Measurements from ENCODE around the gene IMP3. TPM values are rescaled to one million over a fixed set of nuclear protein-coding genes. Genes with fewer than 3 reads are reported as not detected.

IMP3 gene
- total RNA-seq, 2 experiments from 2014 or later = 132 to 134 TPM

DNA sequence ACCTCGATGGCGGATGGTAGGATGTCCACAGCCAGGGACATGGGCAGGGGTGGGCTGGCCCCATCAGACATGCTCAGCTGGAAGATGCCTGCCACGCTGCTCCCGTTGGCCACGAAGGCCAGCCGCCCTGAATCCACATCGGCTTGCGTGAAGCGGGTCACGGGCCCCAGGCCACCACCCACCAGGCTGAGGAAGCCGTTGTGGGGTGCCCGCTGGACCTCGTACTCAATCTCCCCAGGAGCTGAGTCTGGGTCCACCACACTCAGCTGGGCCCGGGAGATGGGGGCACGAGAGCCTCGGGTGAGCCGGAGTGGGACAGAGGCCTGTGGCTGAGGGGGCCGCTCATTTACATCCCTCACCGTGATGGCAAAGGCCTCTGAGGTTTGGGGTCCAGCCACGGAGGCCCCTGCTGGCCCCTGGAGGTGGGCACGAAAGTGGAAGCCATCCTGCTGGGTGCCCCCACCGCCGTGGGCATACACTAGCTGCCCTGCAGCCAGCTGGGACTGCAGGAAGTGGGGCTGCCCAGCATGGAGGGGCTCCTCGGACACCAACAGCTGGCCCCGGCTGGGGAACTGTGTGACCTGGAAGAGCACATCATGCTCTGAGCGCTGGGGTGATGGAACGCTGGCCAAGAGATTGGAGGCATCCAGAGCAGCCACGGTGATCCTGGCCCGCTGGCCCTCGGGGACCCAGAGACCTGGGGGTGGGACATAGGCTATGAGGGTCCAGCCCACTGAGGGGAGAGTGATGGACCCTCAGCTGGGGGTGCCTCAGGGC, 36.9 kb upstream of the IMP3 start:
- no peaks in the 10 kb centered on the region for H3K4me1 Mint-ChIP-seq
- H3K27ac Mint-ChIP-seq = no peak overlapping the region
- no peaks in the 10 kb centered on the region for H3K27me3 Mint-ChIP-seq
- no peak for DNase-seq
- no peaks in the 10 kb centered on the region for H3K9me3 Mint-ChIP-seq
- no peak overlapping the region for H3K4me3 Mint-ChIP-seq
- H3K36me3 Mint-ChIP-seq = no peaks in the 10 kb centered on the region

DNA sequence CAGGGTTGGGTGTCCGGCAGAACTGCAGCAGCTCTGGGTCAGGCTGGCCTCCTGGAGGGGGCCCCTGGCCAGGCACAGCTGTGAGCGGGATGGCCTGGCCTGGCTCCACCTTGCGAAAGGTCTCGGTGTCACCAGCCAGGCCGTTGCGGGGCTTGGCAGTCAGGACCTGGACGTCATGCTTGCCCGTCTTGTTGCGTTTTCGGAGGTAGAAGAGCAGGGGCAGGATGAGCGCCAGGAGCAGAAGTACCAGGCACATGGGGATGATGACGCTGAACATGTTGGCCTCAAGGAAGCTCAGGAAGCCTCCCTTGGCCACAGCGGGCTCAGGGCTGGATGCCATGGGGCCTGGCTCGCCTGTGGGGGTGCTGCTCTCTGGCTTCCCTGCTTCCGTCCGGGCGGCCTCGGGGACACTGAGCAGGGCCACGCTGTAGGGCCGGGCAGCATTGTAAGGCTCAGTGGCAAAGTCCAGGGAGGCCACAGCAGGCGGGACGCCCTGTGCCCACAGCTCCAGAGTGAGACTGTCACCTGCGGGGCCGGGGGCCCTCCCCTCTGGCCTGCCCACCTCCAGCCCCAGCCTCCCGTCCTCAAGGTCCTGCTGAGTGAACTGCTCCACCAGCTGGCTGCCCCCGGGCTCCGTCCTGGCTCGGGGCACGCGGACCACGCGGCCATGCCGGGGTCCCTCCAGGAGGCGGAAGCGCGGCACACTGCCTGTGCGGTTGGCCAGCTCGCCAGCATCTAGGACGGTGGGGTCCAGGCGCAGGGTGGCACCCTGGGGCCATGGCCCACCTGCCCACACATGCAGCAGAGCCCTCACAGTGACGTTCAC, 35.8 kb upstream of the IMP3 start:
- Mint-ChIP-seq H3K27me3 (no peaks in the 10 kb centered on the region), H3K36me3 (no peaks in the 10 kb centered on the region), H3K4me1 (no peaks in the 10 kb centered on the region), H3K27ac (no peak overlapping the region), H3K9me3 (no peaks in the 10 kb centered on the region), H3K4me3 (no peak overlapping the region)
- DNase-seq = no peak

DNA sequence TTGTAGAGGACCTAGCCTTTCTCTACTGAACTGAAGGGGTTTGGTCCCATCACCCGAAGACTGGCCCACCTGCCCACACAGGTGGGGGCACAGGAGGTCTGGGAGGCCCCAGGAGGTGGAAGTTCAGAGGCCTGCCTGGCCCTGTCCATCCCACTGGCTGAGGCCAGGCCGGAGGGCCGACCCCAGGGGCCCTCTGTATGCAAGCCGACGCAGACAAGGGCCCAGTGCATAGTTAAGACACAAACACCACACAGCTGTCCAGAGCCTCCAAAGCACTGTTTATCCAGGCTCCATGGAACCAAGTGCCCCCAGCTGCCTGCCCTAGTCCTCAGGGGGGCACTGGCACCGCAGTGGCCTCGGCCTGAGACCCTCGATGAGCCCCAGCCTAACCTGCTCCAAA, 34.3 kb upstream of the IMP3 start:
- H3K27me3 Mint-ChIP-seq = no peaks in the 10 kb centered on the region
- no peaks in the 10 kb centered on the region for H3K4me1 Mint-ChIP-seq

GRCh38 chr15:75673426-75674235, 33.6 kb upstream of the IMP3 start:
- H3K36me3 Mint-ChIP-seq = no peaks in the 10 kb centered on the region
- no peaks in the 10 kb centered on the region for H3K4me1 Mint-ChIP-seq
- no peak for DNase-seq
- no peak overlapping the region for H3K27ac Mint-ChIP-seq
- no peaks in the 10 kb centered on the region for H3K9me3 Mint-ChIP-seq
- no peak overlapping the region for H3K4me3 Mint-ChIP-seq
- no peaks in the 10 kb centered on the region for H3K27me3 Mint-ChIP-seq

More for the DNA sequence above, 34.3 kb upstream of the IMP3 start:
- DNase-seq = no peak
- Mint-ChIP-seq H3K27ac (no peak overlapping the region), H3K9me3 (no peaks in the 10 kb centered on the region), H3K36me3 (no peaks in the 10 kb centered on the region), H3K4me3 (no peak overlapping the region)

DNA sequence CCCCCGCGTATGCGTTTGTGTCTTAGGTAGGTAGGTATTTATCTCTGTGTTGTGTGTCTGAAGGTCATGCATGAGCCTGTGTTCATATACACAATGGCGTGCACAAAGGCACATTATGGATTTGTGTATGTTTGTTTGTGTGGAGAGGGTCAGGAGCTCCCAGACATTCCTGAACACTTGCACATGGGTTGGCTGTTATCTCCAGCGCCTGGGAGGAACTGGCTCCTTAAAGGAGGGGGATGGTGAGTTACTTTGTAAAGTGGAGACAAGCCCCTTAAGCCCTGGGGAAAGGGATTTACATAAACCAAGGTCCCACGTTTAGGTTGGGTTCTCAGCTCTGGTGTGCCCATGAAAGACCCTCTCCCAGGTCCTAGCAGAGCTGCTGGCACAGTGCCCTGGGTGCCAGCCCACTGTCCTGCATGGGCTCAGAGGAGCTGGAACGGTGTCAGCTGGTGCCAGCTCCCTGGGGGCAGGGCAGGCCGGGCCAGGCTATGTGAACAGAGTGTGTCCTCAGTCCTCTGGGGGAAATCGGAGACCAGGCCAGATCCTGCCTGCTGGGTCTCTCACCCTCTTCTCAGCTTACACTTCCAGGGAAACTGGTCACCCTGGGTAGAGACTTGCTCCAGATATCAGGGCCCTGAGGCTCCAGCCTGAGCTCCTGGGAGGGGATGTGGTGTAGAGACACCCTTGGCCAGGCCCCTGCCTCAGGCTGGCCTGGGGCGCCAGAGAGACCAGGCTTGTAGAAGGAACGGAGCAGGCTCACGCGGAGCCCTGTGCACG, 32.8 kb upstream of the IMP3 start:
- Mint-ChIP-seq H3K9me3 (no peaks in the 10 kb centered on the region), H3K36me3 (no peaks in the 10 kb centered on the region), H3K4me3 (no peak overlapping the region), H3K27me3 (no peaks in the 10 kb centered on the region), H3K27ac (no peak overlapping the region), H3K4me1 (no peaks in the 10 kb centered on the region)
- no peak for DNase-seq

GRCh38 chr15:75671730-75672602, 31.9 kb upstream of the IMP3 start:
- H3K27ac Mint-ChIP-seq = no peak overlapping the region
- no peaks in the 10 kb centered on the region for H3K9me3 Mint-ChIP-seq
- DNase-seq = no peak
- no peaks in the 10 kb centered on the region for H3K4me1 Mint-ChIP-seq
- no peak overlapping the region for H3K4me3 Mint-ChIP-seq
- no peaks in the 10 kb centered on the region for H3K27me3 Mint-ChIP-seq
- no peaks in the 10 kb centered on the region for H3K36me3 Mint-ChIP-seq

GRCh38 chr15:75669879-75670212, 29.8 kb upstream of the IMP3 start:
- Mint-ChIP-seq H3K27me3 (no peaks in the 10 kb centered on the region), H3K27ac (no peak overlapping the region), H3K4me1 (no peaks in the 10 kb centered on the region), H3K36me3 (no peaks in the 10 kb centered on the region), H3K9me3 (no peaks in the 10 kb centered on the region), H3K4me3 (no peak overlapping the region)
- DNase-seq = no peak

DNA sequence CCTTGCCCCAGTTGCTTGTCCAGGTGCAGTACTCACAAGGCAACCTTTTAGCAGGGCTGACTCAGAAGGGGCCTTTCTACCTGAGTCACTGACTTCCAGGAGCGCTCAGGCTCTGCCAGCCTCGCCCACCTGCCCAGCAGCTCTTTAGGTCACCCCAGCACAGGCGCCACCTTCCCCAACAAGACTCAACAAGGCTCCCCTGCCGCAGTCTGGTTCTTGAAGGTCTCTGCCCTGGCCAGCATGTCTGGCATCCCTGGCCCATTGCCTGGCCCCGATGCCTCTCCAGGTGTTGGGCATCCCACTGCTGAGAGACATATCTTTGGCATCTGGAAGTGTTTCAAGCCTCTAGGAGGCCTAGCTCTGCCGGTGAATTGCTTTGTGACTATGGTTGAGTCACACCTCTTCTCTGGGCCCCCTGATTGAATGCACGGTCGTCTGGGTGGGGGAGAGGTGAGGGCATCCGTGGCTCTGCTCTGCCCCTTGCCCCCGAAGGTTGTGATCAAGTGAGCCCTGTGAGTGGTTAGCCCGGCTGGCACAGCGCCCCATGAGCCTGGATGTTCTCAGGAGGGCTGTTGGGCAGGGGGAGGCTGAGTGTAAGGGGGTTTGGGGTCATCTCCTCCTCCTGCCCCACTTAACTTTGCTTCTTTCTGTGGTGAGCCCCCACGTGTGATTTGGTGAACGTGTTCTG, 29.3 kb upstream of the IMP3 start:
- Mint-ChIP-seq H3K27ac (no peak overlapping the region), H3K4me1 (no peaks in the 10 kb centered on the region)

DNA sequence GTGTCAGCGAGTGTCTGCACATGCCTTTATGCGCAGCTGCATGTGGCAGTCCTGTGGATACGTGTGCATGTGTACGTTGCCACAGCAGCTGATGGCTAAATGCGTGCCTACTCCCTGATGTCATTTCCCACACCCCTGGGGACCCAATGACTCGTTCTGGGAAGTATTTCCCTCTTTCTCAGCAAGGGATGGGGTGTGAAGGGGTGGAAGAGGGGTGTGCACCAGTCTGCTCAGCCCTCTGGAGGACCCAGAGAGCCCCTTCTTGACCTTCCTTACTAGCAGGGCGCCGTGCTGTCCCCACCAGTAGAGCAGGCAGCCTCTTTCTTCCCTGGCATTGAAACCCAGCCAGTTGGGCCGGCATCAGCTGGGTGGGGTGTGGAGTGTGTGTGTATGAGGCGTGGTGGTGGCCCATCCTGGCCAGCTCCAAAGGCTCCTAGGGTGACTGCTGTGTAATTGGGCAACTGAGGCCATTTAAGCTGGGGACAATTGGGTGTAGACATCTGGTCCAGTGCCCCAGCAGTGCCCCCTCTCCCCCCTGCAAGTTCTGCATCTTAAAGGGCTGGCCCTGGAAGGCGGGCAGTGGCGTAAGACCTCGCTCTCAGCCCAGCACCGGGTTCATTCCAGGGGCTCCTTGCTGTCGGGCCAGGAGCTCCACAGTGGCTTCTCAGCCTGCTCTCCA, 26.9 kb upstream of the IMP3 start:
- no peak for DNase-seq
- no peaks in the 10 kb centered on the region for H3K36me3 Mint-ChIP-seq
- no peak overlapping the region for H3K4me3 Mint-ChIP-seq
- no peaks in the 10 kb centered on the region for H3K9me3 Mint-ChIP-seq
- H3K27ac Mint-ChIP-seq = no peak overlapping the region
- H3K27me3 Mint-ChIP-seq = no peaks in the 10 kb centered on the region
- no peaks in the 10 kb centered on the region for H3K4me1 Mint-ChIP-seq

More for the DNA sequence above, 29.3 kb upstream of the IMP3 start:
- Mint-ChIP-seq H3K9me3 (no peaks in the 10 kb centered on the region), H3K27me3 (no peaks in the 10 kb centered on the region), H3K36me3 (no peaks in the 10 kb centered on the region), H3K4me3 (no peak overlapping the region)
- no peak for DNase-seq

GRCh38 chr15:75663931-75664421, 24.0 kb upstream of the IMP3 start:
- H3K27ac Mint-ChIP-seq = no peak overlapping the region
- H3K9me3 Mint-ChIP-seq = no peaks in the 10 kb centered on the region
- no peak overlapping the region for H3K4me3 Mint-ChIP-seq
- DNase-seq = no peak
- H3K4me1 Mint-ChIP-seq = no peaks in the 10 kb centered on the region
- H3K36me3 Mint-ChIP-seq = no peaks in the 10 kb centered on the region
- no peaks in the 10 kb centered on the region for H3K27me3 Mint-ChIP-seq

DNA sequence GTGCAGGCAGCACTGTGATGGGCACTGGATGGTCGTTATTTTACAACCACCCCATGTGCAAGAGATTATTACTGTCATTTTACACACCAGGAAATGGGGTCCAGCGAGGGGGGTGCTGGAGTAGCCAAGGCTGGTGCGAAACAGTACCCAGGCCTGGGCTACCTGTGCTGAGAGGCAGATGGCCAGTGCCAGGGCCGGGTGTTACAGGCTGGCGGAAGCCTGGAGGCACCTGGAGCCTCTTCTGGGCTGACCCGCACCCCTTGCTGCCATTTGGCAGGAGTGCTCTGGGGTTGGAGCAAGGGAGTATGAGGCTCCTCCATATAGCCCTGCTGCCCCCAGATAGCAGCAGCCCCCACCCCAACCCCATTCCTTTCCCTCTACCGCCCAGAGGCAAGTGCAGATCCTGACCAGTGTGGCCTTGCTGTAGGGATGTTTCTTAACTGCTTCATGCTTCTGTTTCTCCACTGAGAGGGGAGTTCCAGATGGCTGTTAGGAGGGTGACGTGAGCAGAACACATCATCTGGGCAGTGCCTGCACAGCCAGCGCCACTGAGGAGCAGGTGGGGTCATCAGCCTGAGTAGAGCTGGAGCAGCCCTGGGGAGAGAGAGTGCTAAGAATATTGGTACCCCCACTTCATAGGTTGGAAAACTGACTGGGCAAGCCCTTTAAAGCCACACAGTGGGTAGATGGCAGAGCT, 22.9 kb upstream of the IMP3 start:
- no peak overlapping the region for H3K4me3 Mint-ChIP-seq
- no peak for DNase-seq
- no peaks in the 10 kb centered on the region for H3K4me1 Mint-ChIP-seq
- no peaks in the 10 kb centered on the region for H3K36me3 Mint-ChIP-seq
- H3K27me3 Mint-ChIP-seq = no peaks in the 10 kb centered on the region
- H3K9me3 Mint-ChIP-seq = no peaks in the 10 kb centered on the region
- H3K27ac Mint-ChIP-seq = no peak overlapping the region

DNA sequence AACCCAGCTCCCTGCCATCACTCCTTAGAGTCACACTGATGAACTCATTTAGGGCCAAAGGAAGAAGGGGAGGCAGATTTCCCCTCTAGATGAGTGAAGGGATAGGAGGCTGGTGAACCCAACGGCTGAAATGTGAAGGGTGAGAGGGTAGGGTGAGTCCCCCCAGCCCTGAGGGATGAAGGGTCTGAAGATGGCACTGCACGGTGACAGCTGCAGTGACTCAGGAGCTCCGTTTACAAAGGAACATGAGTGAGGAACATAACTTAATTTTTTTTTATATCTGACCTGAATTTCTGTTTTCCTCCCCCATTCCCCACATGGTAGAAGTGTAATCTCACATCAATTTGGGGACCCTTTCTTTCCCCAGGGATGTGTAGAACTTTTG, 21.7 kb upstream of the IMP3 start:
- no peaks in the 10 kb centered on the region for H3K4me1 Mint-ChIP-seq
- no peak for DNase-seq
- H3K27me3 Mint-ChIP-seq = no peaks in the 10 kb centered on the region
- no peaks in the 10 kb centered on the region for H3K9me3 Mint-ChIP-seq
- H3K4me3 Mint-ChIP-seq = no peak overlapping the region
- H3K27ac Mint-ChIP-seq = no peak overlapping the region
- H3K36me3 Mint-ChIP-seq = no peaks in the 10 kb centered on the region
